Stimulated activated CD8-positive, alpha-beta memory T cell treated with anti-CD3 and anti-CD28 coated beads, Interleukin-2, amount 100 ng/mL, for 48 hours (primary cell): Measurements from ENCODE around the gene BMP2.

ENCODE experiments used
- DNase-seq, 2 donors: peaks; one replicate each; pipeline ENCODE4 v3.0.0-alpha.2; 2020; ENCODE audit warnings: low read depth in 2 of 2

The BMP2 gene

GRCh38 chr20:6767536-6768227, at the start of gene BMP2:
TSS of gene BMP2 (plus strand) at chr20:6767686. CDS start at chr20:6770127, 2,441 bp downstream.
- DNase-seq: no peak

GRCh38 chr20:6718662-6719368, 48.7 kb upstream of the BMP2 start:
- no peak for DNase-seq

- DNase-seq: no peak
Measured at GRCh38 chr20:6719369-6719721, 48.1 kb upstream of the BMP2 start.

GRCh38 chr20:6726761-6727160, 40.7 kb upstream of the BMP2 start:
- no peak for DNase-seq

- no peak for DNase-seq
Measured at GRCh38 chr20:6730672-6731328, 36.7 kb upstream of the BMP2 start.

- DNase-seq: no peak
Measured at GRCh38 chr20:6732001-6732447, 35.5 kb upstream of the BMP2 start.

GRCh38 chr20:6732851-6733250, 34.6 kb upstream of the BMP2 start:
- DNase-seq: no peak

- DNase-seq: no peak
Measured at GRCh38 chr20:6733965-6734364, 33.5 kb upstream of the BMP2 start.

GRCh38 chr20:6735942-6736845, 31.3 kb upstream of the BMP2 start:
- no peak for DNase-seq

- no peak for DNase-seq
Measured at GRCh38 chr20:6739406-6739805, 28.1 kb upstream of the BMP2 start.

- no peak for DNase-seq
Measured at GRCh38 chr20:6740096-6740495, 27.4 kb upstream of the BMP2 start.

- DNase-seq: no peak
Measured at GRCh38 chr20:6744180-6744579, 23.3 kb upstream of the BMP2 start.

- no peak for DNase-seq
Measured at GRCh38 chr20:6744805-6745204, 22.7 kb upstream of the BMP2 start.

GRCh38 chr20:6746901-6747609, 20.4 kb upstream of the BMP2 start:
- no peak for DNase-seq

GRCh38 chr20:6750438-6750837, 17.0 kb upstream of the BMP2 start:
- DNase-seq: no peak

- no peak for DNase-seq
Measured at GRCh38 chr20:6756693-6757595, 10.5 kb upstream of the BMP2 start.

- DNase-seq: no peak
Measured at GRCh38 chr20:6764619-6765018, 2.9 kb upstream of the BMP2 start.

- no peak for DNase-seq
Measured at GRCh38 chr20:6765469-6766058, 1.9 kb upstream of the BMP2 start.

GRCh38 chr20:6766433-6766832, 1.1 kb upstream of the BMP2 start:
- no peak for DNase-seq

- DNase-seq: no peak
Measured at GRCh38 chr20:6767126-6767535, 355 bp upstream of the BMP2 start.
